OCI-LY3 (cell line): ENCODE measurements around the gene CALY.
"Not testable (repeated sequence)": the region's sequence is repeated elsewhere in the genome, so short reads cannot be mapped to it uniquely, and the experiment has no call there.

Experiments used
- H2AFZ ChIP-seq: fragments of 200-600, 300-600 bp; shearing (Covaris generic); 2 replicates; pipeline ENCODE4 v1.6.0; 2014; ENCODE audit warnings: antibody characterized with exemption, low read depth, low read length
- H3K27ac ChIP-seq: fragments of 200-600, 300-600 bp; sonication (generic); 2 replicates; pipeline ENCODE4 v1.5.1; 2014; ENCODE audit warnings: mild to moderate bottlenecking, low read length, moderate library complexity, mixed read lengths
- H3K27me3 ChIP-seq: fragments of 200-600, 300-600 bp; sonication (generic); 2 replicates; pipeline ENCODE4 v1.6.1; 2014; ENCODE audit warnings: low read depth, low read length, mixed read lengths
- H3K36me3 ChIP-seq: fragments of 200-600, 300-600 bp; sonication (generic); replicated peaks from 2 replicates; pipeline ENCODE3; 2014; ENCODE audit warnings: low read depth, low read length, mixed read lengths
- H3K4me1 ChIP-seq: fragments of 300-600, 200-600 bp; sonication (generic); 2 replicates; pipeline ENCODE4 v1.6.1; 2014; ENCODE audit warnings: low read length, mixed read lengths
- H3K4me2 ChIP-seq: fragments of 200-600, 300-600 bp; sonication (generic); 2 replicates; pipeline ENCODE4 v1.6.1; 2014; ENCODE audit warnings: low read length, mixed read lengths
- H3K4me3 ChIP-seq: fragments of 300-600, 200-600 bp; sonication (generic); 2 replicates; pipeline ENCODE4 v1.5.1; 2014; ENCODE audit warnings: antibody characterized with exemption, mild to moderate bottlenecking, low read length, moderate library complexity
- H3K79me2 ChIP-seq: fragments of 300-600, 200-600 bp; shearing (Covaris generic); 2 replicates; pipeline ENCODE4 v1.6.1; 2014; ENCODE audit warnings: mild to moderate bottlenecking, low read length, mixed read lengths
- H3K9ac ChIP-seq: fragments of 300-600, 200-600 bp; shearing (Covaris generic); 2 replicates; pipeline ENCODE4 v1.6.0; 2014; ENCODE audit warnings: mild to moderate bottlenecking, low read length, moderate library complexity
- H3K9me3 ChIP-seq: fragments of 200-600, 300-600 bp; shearing (Covaris generic); 2 replicates; pipeline ENCODE4 v1.6.1; 2014; ENCODE audit warnings: low read length, mixed read lengths; ENCODE audit not compliant: insufficient read depth
- H4K20me1 ChIP-seq: fragments of 200-600, 300-600 bp; sonication (generic); 2 replicates; pipeline ENCODE4 v1.6.1; 2016; ENCODE audit warnings: low read length, mixed read lengths; ENCODE audit not compliant: insufficient read depth
- EZH2phosphoT487 ChIP-seq: fragments of 200-600 bp; shearing (Covaris generic); IDR thresholded peaks from 2 replicates; pipeline ENCODE4 v1.6.1; 2018; ENCODE audit warnings: antibody characterized with exemption, mixed run types, low read depth
- TF ChIP-seq, protein P1 (sequence below): fragments of 200-600, 300-600 bp; sonication (generic); IDR thresholded peaks from 2 replicates; pipeline ENCODE4 v1.5.1; 2014; ENCODE audit warnings: antibody characterized with exemption, low read length, low read depth

CALY gene

DNA sequence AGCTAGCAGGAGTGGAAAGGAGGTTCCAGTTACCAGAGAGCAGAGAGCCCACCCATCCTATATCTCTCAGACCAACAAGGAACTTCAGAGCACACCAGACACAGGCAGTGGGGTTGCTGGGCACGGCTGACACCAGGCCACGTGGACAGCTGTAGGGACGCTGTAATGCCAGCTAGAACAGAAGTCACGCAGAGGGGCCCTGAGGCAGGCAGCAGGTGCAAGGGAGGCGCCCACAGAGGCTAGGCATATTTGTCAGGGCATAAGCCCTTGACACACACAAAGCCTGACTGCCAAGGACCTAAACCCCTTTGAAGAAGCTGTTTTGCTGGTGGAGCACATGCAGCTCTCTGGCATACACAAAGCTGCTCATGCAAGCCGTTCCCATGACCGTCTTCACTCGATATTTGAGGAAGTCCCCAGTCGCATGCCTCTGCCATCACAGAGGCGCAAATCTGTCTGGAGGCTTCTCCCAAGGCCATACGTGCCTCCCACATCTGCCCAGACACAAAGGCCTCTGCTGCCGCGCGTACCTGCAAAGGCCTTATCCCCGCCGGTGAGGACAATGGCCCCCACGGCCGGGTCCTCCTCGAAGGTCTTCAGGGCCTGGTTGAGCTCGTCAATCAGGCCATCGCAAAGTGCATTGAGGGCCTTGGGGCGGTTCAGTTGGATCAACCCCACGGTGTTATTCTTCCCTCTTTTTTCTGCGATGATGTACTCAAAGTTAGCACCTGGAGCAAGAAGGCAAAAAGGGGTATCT is 33.5 kb upstream of the CALY start:
- Histone ChIP-seq H2AFZ (no peak overlapping the region), H3K9me3 (no peaks in the 10 kb centered on the region), H3K9ac (no peak overlapping the region), H3K4me3 (no peak overlapping the region), H4K20me1 (no peaks in the 10 kb centered on the region), H3K79me2 (no peaks in the 10 kb centered on the region), H3K36me3 (no peaks in the 10 kb centered on the region), H3K27ac (no peak overlapping the region), H3K4me2 (no peak overlapping the region), H3K27me3 (no peaks in the 10 kb centered on the region), H3K4me1 (peaks cover 3% of the 10 kb centered on the region)
- TF ChIP-seq, protein P1, sequence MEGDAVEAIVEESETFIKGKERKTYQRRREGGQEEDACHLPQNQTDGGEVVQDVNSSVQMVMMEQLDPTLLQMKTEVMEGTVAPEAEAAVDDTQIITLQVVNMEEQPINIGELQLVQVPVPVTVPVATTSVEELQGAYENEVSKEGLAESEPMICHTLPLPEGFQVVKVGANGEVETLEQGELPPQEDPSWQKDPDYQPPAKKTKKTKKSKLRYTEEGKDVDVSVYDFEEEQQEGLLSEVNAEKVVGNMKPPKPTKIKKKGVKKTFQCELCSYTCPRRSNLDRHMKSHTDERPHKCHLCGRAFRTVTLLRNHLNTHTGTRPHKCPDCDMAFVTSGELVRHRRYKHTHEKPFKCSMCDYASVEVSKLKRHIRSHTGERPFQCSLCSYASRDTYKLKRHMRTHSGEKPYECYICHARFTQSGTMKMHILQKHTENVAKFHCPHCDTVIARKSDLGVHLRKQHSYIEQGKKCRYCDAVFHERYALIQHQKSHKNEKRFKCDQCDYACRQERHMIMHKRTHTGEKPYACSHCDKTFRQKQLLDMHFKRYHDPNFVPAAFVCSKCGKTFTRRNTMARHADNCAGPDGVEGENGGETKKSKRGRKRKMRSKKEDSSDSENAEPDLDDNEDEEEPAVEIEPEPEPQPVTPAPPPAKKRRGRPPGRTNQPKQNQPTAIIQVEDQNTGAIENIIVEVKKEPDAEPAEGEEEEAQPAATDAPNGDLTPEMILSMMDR = no peak
- TF ChIP-seq EZH2phosphoT487 = no peak

DNA sequence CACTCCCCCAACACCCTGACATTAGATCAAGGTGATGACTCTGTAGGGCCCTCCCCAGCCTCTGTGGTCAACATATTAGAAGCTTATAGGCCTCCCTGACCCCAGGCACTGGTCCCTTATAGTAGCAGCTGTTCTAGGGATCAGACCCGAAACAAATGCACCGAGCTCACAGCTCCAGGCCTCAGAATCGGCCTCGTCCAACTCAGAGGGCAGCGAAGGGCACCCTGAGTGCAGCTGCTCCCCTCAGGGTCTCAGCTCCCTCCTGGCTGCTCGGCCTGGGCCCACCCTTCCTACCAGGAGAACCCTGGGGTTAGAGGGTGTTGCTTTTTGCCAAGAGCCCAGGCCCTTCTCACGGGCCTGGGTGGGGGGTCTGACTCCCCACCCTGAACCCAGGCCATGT is 31.5 kb upstream of the CALY start:
- no peaks in the 10 kb centered on the region for H3K79me2 ChIP-seq
- no peak overlapping the region for H2AFZ ChIP-seq
- no peak overlapping the region for H3K4me2 ChIP-seq
- no peaks in the 10 kb centered on the region for H3K9me3 ChIP-seq
- no peaks in the 10 kb centered on the region for H3K36me3 ChIP-seq
- H4K20me1 ChIP-seq = no peaks in the 10 kb centered on the region
- no peak overlapping the region for H3K27ac ChIP-seq
- no peak overlapping the region for H3K9ac ChIP-seq
- TF ChIP-seq EZH2phosphoT487 = no peak
- TF ChIP-seq, protein P1 = no peak
- no peaks in the 10 kb centered on the region for H3K4me1 ChIP-seq
- no peaks in the 10 kb centered on the region for H3K27me3 ChIP-seq
- H3K4me3 ChIP-seq = no peak overlapping the region

DNA sequence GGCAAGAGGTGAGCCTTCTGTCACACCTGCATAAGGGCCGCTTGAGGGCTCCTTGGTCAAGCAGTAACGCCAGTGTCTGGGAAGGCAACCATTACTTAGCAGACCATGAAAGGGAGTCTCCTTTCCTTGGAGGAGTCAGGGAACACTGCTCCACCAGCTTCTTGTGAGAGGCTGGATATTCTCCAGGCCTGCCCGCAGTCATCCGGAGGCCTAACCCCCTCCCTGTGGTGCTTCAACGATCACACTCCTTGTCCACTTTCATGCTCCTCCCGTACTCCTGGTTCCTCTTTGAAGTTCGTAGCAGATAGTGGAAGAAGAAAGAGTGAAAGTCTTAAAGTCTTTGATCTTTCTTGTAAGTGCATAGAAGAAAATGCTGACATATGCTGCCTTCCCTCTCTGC is 30.8 kb upstream of the CALY start:
- H4K20me1 ChIP-seq, H2AFZ ChIP-seq, H3K4me2 ChIP-seq, H3K79me2 ChIP-seq, H3K9me3 ChIP-seq, H3K9ac ChIP-seq, H3K36me3 ChIP-seq, H3K27me3 ChIP-seq, H3K4me1 ChIP-seq, H3K4me3 ChIP-seq, H3K27ac ChIP-seq: not testable (repeated sequence)

DNA sequence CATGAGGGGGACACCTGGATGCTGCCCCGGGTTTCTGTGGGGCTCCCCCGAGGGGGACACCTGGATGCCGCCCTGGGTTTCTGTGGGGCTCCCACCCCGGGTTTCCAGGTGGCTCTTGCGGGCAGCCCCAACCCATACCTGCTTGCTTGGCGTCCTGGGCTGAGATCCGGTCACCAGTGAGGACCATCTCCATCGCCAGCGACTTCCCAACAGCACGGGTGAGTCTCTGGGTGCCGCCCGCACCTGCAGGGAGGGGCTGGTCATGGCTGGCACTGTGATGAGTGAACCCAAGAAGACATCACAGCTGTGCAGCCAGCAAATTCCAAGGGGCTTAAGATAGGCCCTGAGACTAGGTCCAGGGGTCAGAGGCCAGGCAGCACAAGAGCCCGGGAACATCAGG is 30.1 kb upstream of the CALY start:
- H3K27ac ChIP-seq = no peak overlapping the region
- H3K27me3 ChIP-seq = no peaks in the 10 kb centered on the region
- H3K79me2 ChIP-seq = no peaks in the 10 kb centered on the region
- H2AFZ ChIP-seq = no peak overlapping the region
- H4K20me1 ChIP-seq = no peaks in the 10 kb centered on the region
- H3K9me3 ChIP-seq = no peaks in the 10 kb centered on the region
- no peaks in the 10 kb centered on the region for H3K4me1 ChIP-seq
- no peak overlapping the region for H3K9ac ChIP-seq
- no peaks in the 10 kb centered on the region for H3K36me3 ChIP-seq
- H3K4me3 ChIP-seq = no peak overlapping the region
- H3K4me2 ChIP-seq = no peak overlapping the region
- TF ChIP-seq, protein P1 = no peak
- TF ChIP-seq EZH2phosphoT487 = no peak

DNA sequence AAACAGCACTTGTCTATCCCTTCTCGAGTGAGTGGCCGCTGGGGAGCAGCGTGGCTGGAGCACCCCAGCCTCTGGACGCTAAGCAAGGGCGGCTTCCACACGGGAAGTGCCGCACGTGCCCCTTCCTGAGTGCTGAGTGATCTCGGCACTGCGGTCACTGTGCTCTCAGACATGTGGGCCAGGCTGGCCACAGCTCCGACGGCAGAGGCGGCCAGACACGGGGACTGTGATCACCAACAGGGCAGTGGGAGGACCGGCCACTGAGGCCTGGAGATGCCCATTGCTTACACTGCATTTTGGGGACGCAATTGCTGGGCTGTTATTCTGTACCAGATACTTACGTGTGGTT is 29.4 kb upstream of the CALY start:
- H4K20me1 ChIP-seq = no peaks in the 10 kb centered on the region
- H2AFZ ChIP-seq = no peak overlapping the region
- TF ChIP-seq, protein P1 = no peak
- TF ChIP-seq EZH2phosphoT487 = no peak
- no peak overlapping the region for H3K4me3 ChIP-seq
- H3K27ac ChIP-seq = no peak overlapping the region
- no peaks in the 10 kb centered on the region for H3K4me1 ChIP-seq
- no peaks in the 10 kb centered on the region for H3K27me3 ChIP-seq
- H3K36me3 ChIP-seq = no peaks in the 10 kb centered on the region
- no peaks in the 10 kb centered on the region for H3K79me2 ChIP-seq
- H3K9ac ChIP-seq = no peak overlapping the region
- H3K4me2 ChIP-seq = no peak overlapping the region
- H3K9me3 ChIP-seq = no peaks in the 10 kb centered on the region
